Measurements from ENCODE around the gene SDR42E2.

GRCh38 chr16:22239131-22239805 is 77.0 kb downstream of the SDR42E2 start:
- TF ChIP-seq CTCF (conservative IDR thresholded peaks at IDR 0.05; ENCODE audit: low read depth, low read length) (no peak), EZH2 (IDR thresholded peaks at IDR 0.05; ENCODE audit: borderline replicate concordance, low read depth, low read length, poor library complexity, severe bottlenecking) (no peak)
